Measurements from ENCODE around the gene CIPC.

CIPC gene

GRCh38 chr14:77074969-77075368 lies 23.1 kb upstream of the CIPC start:
- Histone ChIP-seq H3K27ac (replicated peaks) (no peak overlapping the region), H3K4me3 (replicated peaks; ENCODE audit: insufficient read depth, low read length) (no peak overlapping the region), H3K27me3 (ENCODE audit: insufficient read depth, poor library complexity, severe bottlenecking) (no peaks in the 10 kb centered on the region)
- no peak for DNase-seq (ENCODE audit: low read depth in 1 of 2, low spot score in 1 of 2)
- no peak for TF ChIP-seq SPI1 (IDR thresholded peaks at IDR 0.05; ENCODE audit: borderline replicate concordance, low read depth)
- no peak for TF ChIP-seq POLR2AphosphoS5 (IDR thresholded peaks at IDR 0.05; ENCODE audit: low read depth)
- TF ChIP-seq GABPA (IDR thresholded peaks at IDR 0.05; ENCODE audit: low read depth): no peak

DNA sequence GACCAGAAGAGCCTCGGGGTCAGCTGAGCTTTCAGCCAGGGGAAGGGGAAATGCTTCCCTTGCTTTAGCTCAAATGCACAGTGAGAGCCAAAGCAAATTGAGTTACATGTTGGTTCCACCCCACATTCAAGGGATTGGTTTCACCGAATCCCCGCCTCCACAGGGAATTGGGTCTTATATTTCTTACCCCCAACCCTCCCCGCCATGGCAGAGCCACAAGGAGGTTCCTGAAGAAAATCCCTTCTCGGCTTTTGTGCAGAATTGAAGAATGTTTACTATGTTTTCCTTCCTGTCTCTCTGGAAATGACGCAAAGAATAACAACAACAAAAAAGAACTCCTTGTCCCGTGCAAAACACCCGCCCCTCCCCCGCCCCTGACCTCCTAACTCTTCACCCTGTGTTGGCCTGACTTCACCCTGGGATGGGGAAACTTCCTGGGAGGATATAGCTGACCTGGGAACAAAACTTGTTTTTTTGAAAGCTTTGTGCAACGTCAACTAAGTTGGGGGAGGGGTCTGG lies 21.9 kb upstream of the CIPC start:
- no peak for TF ChIP-seq POLR2AphosphoS5 (IDR thresholded peaks at IDR 0.05; ENCODE audit: low read depth)
- no peak for TF ChIP-seq SPI1 (IDR thresholded peaks at IDR 0.05; ENCODE audit: borderline replicate concordance, low read depth)
- no peak for TF ChIP-seq GABPA (IDR thresholded peaks at IDR 0.05; ENCODE audit: low read depth)
- no peak for TF ChIP-seq CTCF (IDR thresholded peaks at IDR 0.05; ENCODE audit: insufficient read depth, low read length)
- TF ChIP-seq, protein P1, sequence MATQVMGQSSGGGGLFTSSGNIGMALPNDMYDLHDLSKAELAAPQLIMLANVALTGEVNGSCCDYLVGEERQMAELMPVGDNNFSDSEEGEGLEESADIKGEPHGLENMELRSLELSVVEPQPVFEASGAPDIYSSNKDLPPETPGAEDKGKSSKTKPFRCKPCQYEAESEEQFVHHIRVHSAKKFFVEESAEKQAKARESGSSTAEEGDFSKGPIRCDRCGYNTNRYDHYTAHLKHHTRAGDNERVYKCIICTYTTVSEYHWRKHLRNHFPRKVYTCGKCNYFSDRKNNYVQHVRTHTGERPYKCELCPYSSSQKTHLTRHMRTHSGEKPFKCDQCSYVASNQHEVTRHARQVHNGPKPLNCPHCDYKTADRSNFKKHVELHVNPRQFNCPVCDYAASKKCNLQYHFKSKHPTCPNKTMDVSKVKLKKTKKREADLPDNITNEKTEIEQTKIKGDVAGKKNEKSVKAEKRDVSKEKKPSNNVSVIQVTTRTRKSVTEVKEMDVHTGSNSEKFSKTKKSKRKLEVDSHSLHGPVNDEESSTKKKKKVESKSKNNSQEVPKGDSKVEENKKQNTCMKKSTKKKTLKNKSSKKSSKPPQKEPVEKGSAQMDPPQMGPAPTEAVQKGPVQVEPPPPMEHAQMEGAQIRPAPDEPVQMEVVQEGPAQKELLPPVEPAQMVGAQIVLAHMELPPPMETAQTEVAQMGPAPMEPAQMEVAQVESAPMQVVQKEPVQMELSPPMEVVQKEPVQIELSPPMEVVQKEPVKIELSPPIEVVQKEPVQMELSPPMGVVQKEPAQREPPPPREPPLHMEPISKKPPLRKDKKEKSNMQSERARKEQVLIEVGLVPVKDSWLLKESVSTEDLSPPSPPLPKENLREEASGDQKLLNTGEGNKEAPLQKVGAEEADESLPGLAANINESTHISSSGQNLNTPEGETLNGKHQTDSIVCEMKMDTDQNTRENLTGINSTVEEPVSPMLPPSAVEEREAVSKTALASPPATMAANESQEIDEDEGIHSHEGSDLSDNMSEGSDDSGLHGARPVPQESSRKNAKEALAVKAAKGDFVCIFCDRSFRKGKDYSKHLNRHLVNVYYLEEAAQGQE (IDR thresholded peaks at IDR 0.05; ENCODE audit: insufficient replicate concordance, low read depth): no peak
- Histone ChIP-seq H3K4me3 (replicated peaks; ENCODE audit: insufficient read depth, low read length) (no peak overlapping the region), H3K27ac (replicated peaks) (no peak overlapping the region), H3K27me3 (ENCODE audit: insufficient read depth, poor library complexity, severe bottlenecking) (no peaks in the 10 kb centered on the region)
- DNase-seq (ENCODE audit: low read depth in 1 of 2, low spot score in 1 of 2): no peak

- no peak overlapping the region for H3K27ac ChIP-seq (replicated peaks)
- TF ChIP-seq GABPA (IDR thresholded peaks at IDR 0.05; ENCODE audit: low read depth): no peak
- no peak for TF ChIP-seq SPI1 (IDR thresholded peaks at IDR 0.05; ENCODE audit: borderline replicate concordance, low read depth)
- TF ChIP-seq POLR2AphosphoS5 (IDR thresholded peaks at IDR 0.05; ENCODE audit: low read depth): no peak
- TF ChIP-seq, protein P1 (IDR thresholded peaks at IDR 0.05; ENCODE audit: insufficient replicate concordance, low read depth): no peak
- TF ChIP-seq CTCF (IDR thresholded peaks at IDR 0.05; ENCODE audit: insufficient read depth, low read length): no peak
- DNase-seq (ENCODE audit: low read depth in 1 of 2, low spot score in 1 of 2): no peak
- H3K4me3 ChIP-seq (replicated peaks; ENCODE audit: insufficient read depth, low read length): no peak overlapping the region
- H3K27me3 ChIP-seq (ENCODE audit: insufficient read depth, poor library complexity, severe bottlenecking): no peaks in the 10 kb centered on the region
These were observed 21.0 kb upstream of the CIPC start for GRCh38 chr14:77077040-77077439.

GRCh38 chr14:77082356-77082755 lies 15.7 kb upstream of the CIPC start:
- no peak overlapping the region for H3K4me3 ChIP-seq (replicated peaks; ENCODE audit: insufficient read depth, low read length)
- no peak for TF ChIP-seq SPI1 (IDR thresholded peaks at IDR 0.05; ENCODE audit: borderline replicate concordance, low read depth)

DNA sequence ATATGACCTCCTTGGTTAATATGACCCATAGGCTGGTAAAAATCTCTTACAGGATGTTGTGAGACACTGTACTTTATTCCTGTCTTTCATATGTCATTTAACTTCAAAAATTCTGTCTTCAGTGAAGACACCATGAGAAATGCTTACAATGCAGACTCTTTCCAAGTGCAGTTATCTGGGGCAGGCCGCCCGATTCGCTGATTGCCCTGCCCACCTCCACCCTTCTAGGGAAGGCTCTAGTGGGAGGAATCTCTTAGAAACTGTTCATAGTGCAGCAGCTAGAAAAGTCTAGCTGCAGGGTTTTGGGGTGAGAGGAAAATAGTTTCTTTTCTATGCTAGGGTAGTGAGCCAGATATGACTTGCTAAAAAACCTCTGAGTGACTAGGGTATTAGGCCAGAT lies 15.0 kb upstream of the CIPC start:
- no peak for TF ChIP-seq GABPA (IDR thresholded peaks at IDR 0.05; ENCODE audit: low read depth)
- TF ChIP-seq CTCF (IDR thresholded peaks at IDR 0.05; ENCODE audit: insufficient read depth, low read length): no peak
- TF ChIP-seq SPI1 (IDR thresholded peaks at IDR 0.05; ENCODE audit: borderline replicate concordance, low read depth): no peak
- TF ChIP-seq POLR2AphosphoS5 (IDR thresholded peaks at IDR 0.05; ENCODE audit: low read depth): no peak
- TF ChIP-seq, protein P1 (IDR thresholded peaks at IDR 0.05; ENCODE audit: insufficient replicate concordance, low read depth): no peak
- DNase-seq (ENCODE audit: low read depth in 1 of 2, low spot score in 1 of 2): no peak
- no peak overlapping the region for H3K4me3 ChIP-seq (replicated peaks; ENCODE audit: insufficient read depth, low read length)
- no peaks in the 10 kb centered on the region for H3K27me3 ChIP-seq (ENCODE audit: insufficient read depth, poor library complexity, severe bottlenecking)
- H3K27ac ChIP-seq (replicated peaks): no peak overlapping the region

More at GRCh38 chr14:77082356-77082755, 15.7 kb upstream of the CIPC start:
- DNase-seq (ENCODE audit: low read depth in 1 of 2, low spot score in 1 of 2): no peak
- H3K27ac ChIP-seq (replicated peaks): no peak overlapping the region
- no peaks in the 10 kb centered on the region for H3K27me3 ChIP-seq (ENCODE audit: insufficient read depth, poor library complexity, severe bottlenecking)

All from HL-60 (cell line).